ENCODE data around the gene RPL36. TPM values are rescaled to one million over a fixed set of nuclear protein-coding genes. Genes with fewer than 3 reads are reported as not detected.

Gene RPL36
- polyA plus RNA-seq, 1 of the 3 experiments (the other 2 are of a cell fraction) = 1,383 TPM

DNA sequence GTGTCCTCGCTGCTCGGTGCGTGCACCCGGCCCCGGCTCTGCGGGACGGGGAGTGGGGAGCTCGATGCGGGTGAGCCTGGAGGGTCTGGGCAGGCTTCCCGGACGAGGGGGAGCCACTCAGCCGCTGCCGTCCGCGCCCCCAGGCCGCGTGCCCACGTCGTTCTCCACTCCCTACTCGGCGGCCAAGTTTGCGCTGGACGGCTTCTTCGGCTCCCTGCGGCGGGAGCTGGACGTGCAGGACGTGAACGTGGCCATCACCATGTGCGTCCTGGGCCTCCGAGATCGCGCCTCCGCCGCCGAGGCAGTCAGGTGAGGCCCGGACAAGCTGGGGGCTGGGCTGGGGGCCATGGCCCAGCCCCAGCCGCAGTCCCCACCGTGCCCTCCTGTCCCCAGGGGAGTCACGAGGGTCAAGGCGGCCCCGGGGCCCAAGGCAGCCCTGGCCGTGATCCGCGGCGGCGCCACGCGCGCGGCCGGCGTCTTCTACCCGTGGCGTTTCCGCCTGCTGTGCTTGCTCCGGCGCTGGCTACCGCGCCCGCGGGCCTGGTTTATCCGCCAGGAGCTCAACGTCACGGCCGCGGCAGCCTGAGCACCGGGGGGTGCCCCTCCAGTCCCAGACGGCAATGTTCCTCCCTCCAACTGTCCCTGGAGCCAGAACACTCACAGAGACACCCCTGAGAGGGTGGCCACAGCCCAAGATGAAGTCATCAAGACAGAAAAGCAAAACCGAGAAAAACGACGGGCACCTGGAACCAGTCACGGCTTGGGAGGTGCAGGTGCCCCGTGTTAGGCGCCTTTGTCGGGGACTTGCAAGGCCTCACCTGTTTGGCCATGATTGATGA lies 2.5 kb upstream of the RPL36 start:
- no peak overlapping the region for H2AFZ ChIP-seq (ENCODE audit: low read depth)
- peak; percentile 40 for DNase-seq
- WGBS (ENCODE audit: low lambda C conversion rate) = 95% methylated on average over 27 of the region's 76 CpGs
- H3K27ac ChIP-seq (ENCODE audit: low read depth in 2 of 2, low read length in 1 of 2) = no peak overlapping the region; a peak in 1 of 4 replicates
- peak overlapping the region in 1 of 2 experiments; percentile 68; a peak in 2 of 4 replicates for H3K4me3 ChIP-seq (ENCODE audit: low read depth in 2 of 2, low read length in 1 of 2)
- no peaks in the 10 kb centered on the region for H3K9me2 ChIP-seq
- H3K4me1 ChIP-seq (ENCODE audit: control insufficient read depth in 1 of 2, insufficient read depth in 2 of 2, low read depth in 1 of 2, low read length in 1 of 2) = peaks cover 0 to 15% of the 10 kb centered on the region in 2 experiments; a peak in 1 of 4 replicates
- POLR2A ChIA-PET = interaction anchor here (0.6 to 1.0 kb wide), 2 partner anchors 27 to 65 kb away, joined by 3 read pairs; partner anchors contain the start of genes SAFB and SAFB2
- no peak for TF ChIP-seq RFX5 (IDR thresholded peaks at IDR 0.05; ENCODE audit: low read length)
- no peak for TF ChIP-seq RAD21 (IDR thresholded peaks at IDR 0.05; ENCODE audit: low read length)
- TF ChIP-seq MEF2A (IDR thresholded peaks at IDR 0.05; ENCODE audit: borderline replicate concordance, low read depth) = no peak
- no peak for TF ChIP-seq CHD2 (IDR thresholded peaks at IDR 0.05; ENCODE audit: low read length, partially characterized antibody)
- no peak for TF ChIP-seq EP300 (IDR thresholded peaks at IDR 0.05; ENCODE audit: borderline replicate concordance in 1 of 2, low read depth in 1 of 2, low read length in 1 of 2)
- no peak for TF ChIP-seq TAF1 (IDR thresholded peaks at IDR 0.05; ENCODE audit: borderline replicate concordance, low read depth, low read length)
- TF ChIP-seq, protein P1, sequence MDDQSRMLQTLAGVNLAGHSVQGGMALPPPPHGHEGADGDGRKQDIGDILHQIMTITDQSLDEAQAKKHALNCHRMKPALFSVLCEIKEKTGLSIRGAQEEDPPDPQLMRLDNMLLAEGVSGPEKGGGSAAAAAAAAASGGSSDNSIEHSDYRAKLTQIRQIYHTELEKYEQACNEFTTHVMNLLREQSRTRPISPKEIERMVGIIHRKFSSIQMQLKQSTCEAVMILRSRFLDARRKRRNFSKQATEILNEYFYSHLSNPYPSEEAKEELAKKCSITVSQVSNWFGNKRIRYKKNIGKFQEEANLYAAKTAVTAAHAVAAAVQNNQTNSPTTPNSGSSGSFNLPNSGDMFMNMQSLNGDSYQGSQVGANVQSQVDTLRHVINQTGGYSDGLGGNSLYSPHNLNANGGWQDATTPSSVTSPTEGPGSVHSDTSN (IDR thresholded peaks at IDR 0.05) = no peak
- TF ChIP-seq SIN3A (IDR thresholded peaks at IDR 0.05; ENCODE audit: borderline replicate concordance, low read depth, low read length) = no peak
- TF ChIP-seq GATA2 (CRISPR knock-in tag; IDR thresholded peaks at IDR 0.05) = no peak
- no peak for TF ChIP-seq ELF1 (IDR thresholded peaks at IDR 0.05)
- TF ChIP-seq TEAD4 (IDR thresholded peaks at IDR 0.05; ENCODE audit: borderline replicate concordance, insufficient read depth) = no peak
- TF ChIP-seq GABPA (IDR thresholded peaks at IDR 0.05; ENCODE audit: low read depth) = no peak
- no peak for TF ChIP-seq EZH2phosphoT487 (IDR thresholded peaks at IDR 0.05; ENCODE audit: borderline replicate concordance, low read depth)
- TF ChIP-seq, protein P2, sequence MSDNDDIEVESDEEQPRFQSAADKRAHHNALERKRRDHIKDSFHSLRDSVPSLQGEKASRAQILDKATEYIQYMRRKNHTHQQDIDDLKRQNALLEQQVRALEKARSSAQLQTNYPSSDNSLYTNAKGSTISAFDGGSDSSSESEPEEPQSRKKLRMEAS (IDR thresholded peaks at IDR 0.05; ENCODE audit: low read depth) = no peak
- TF ChIP-seq IRF3 (IDR thresholded peaks at IDR 0.05; ENCODE audit: low read depth, low read length) = no peak
- TF ChIP-seq NRF1 (IDR thresholded peaks at IDR 0.05; ENCODE audit: low read depth, low read length) = no peak
- no peak for TF ChIP-seq FOXJ3 (CRISPR knock-in tag; IDR thresholded peaks at IDR 0.05)
- no peak for TF ChIP-seq USF1 (IDR thresholded peaks at IDR 0.05; ENCODE audit: borderline replicate concordance, low read depth)
- TF ChIP-seq, protein P3, sequence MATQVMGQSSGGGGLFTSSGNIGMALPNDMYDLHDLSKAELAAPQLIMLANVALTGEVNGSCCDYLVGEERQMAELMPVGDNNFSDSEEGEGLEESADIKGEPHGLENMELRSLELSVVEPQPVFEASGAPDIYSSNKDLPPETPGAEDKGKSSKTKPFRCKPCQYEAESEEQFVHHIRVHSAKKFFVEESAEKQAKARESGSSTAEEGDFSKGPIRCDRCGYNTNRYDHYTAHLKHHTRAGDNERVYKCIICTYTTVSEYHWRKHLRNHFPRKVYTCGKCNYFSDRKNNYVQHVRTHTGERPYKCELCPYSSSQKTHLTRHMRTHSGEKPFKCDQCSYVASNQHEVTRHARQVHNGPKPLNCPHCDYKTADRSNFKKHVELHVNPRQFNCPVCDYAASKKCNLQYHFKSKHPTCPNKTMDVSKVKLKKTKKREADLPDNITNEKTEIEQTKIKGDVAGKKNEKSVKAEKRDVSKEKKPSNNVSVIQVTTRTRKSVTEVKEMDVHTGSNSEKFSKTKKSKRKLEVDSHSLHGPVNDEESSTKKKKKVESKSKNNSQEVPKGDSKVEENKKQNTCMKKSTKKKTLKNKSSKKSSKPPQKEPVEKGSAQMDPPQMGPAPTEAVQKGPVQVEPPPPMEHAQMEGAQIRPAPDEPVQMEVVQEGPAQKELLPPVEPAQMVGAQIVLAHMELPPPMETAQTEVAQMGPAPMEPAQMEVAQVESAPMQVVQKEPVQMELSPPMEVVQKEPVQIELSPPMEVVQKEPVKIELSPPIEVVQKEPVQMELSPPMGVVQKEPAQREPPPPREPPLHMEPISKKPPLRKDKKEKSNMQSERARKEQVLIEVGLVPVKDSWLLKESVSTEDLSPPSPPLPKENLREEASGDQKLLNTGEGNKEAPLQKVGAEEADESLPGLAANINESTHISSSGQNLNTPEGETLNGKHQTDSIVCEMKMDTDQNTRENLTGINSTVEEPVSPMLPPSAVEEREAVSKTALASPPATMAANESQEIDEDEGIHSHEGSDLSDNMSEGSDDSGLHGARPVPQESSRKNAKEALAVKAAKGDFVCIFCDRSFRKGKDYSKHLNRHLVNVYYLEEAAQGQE (IDR thresholded peaks at IDR 0.05; ENCODE audit: low read depth, low read length) = no peak
- TF ChIP-seq ZBTB33 (IDR thresholded peaks at IDR 0.05; ENCODE audit: borderline replicate concordance, low read depth) = no peak
- H4K20me1 ChIP-seq (ENCODE audit: insufficient read depth) = peaks cover 24% of the 10 kb centered on the region
- H3K9ac ChIP-seq = no peak overlapping the region
- peaks cover 25% of the 10 kb centered on the region for H3K79me2 ChIP-seq (ENCODE audit: insufficient read depth)
- CTCF ChIA-PET = interaction anchor here (0.6 to 1.9 kb wide), 14 partner anchors 10 to 1417 kb away, joined by 3 to 14 read pairs (median 4); partner anchors contain the start of genes CATSPERD, LONP1, SAFB and SAFB2
- H3K36me3 ChIP-seq (replicated peaks in 1 of 2; ENCODE audit: control insufficient read depth in 1 of 2, insufficient read depth in 2 of 2, low read length in 1 of 2) = peaks cover 3 to 10% of the 10 kb centered on the region in 2 experiments
- no peaks in the 10 kb centered on the region for H3K27me3 ChIP-seq (ENCODE audit: insufficient read depth)
- peak overlapping the region; percentile 85; the same call in 1 of the 2 replicates for H3K4me2 ChIP-seq
- H3F3A ChIP-seq (replicated peaks; ENCODE audit: insufficient read depth) = peaks cover 37% of the 10 kb centered on the region
- no peaks in the 10 kb centered on the region for H3K9me3 ChIP-seq
